ENCODE measurements around the gene PTGES. TPM values are rescaled to one million over a fixed set of nuclear protein-coding genes. Genes with fewer than 3 reads are reported as not detected.

The PTGES gene
- total RNA-seq, 3 donors from 2014 or later: not detected

- no peaks in the 10 kb centered on the region for H3K36me3 Mint-ChIP-seq (ENCODE audit: insufficient read depth)
- DNase-seq (no peak), ATAC-seq (no peak)
- H3K27me3 Mint-ChIP-seq (ENCODE audit: low read depth): peaks cover 16% of the 10 kb centered on the region
- no peaks in the 10 kb centered on the region for H3K4me1 Mint-ChIP-seq (ENCODE audit: low read depth)
- no peak overlapping the region for H3K4me3 Mint-ChIP-seq
- H3K9me3 Mint-ChIP-seq: no peaks in the 10 kb centered on the region
These were observed 48.0 kb downstream of the PTGES start for GRCh38 chr9:129704807-129705206.

DNA sequence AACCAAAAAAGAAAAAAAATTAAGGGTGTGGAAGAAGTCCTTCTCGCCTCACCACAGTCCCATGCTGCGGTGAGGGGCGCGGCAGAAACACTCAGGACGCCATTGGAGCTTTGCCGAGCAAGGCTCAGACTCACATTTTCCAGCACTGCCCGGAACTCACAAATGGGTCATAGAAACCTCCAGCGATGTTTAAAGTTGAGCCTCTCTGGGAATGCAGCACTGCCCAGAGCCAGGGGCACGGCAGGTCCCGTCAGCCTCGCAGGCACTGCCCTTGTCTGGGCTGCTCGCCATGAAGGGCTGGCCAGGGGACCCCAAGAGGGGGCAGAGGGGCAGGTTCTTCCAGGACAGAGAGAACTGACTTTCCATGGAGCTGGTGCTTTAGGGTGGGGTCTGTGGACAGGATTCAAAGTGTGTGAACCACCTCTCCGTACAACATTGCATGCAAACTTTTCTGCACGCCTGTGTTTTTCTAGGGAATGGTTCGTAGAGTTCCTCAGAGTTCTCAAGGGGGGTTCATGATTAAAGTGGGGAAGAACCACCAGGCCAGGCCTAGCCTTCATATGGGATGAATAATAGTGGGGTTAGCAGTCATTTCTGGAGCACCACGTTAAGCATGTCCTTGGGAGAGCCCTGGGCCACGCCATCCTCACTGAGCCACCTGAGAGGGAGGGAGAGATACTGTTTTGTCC, 49.0 kb downstream of the PTGES start:
- no peak for ATAC-seq

DNA sequence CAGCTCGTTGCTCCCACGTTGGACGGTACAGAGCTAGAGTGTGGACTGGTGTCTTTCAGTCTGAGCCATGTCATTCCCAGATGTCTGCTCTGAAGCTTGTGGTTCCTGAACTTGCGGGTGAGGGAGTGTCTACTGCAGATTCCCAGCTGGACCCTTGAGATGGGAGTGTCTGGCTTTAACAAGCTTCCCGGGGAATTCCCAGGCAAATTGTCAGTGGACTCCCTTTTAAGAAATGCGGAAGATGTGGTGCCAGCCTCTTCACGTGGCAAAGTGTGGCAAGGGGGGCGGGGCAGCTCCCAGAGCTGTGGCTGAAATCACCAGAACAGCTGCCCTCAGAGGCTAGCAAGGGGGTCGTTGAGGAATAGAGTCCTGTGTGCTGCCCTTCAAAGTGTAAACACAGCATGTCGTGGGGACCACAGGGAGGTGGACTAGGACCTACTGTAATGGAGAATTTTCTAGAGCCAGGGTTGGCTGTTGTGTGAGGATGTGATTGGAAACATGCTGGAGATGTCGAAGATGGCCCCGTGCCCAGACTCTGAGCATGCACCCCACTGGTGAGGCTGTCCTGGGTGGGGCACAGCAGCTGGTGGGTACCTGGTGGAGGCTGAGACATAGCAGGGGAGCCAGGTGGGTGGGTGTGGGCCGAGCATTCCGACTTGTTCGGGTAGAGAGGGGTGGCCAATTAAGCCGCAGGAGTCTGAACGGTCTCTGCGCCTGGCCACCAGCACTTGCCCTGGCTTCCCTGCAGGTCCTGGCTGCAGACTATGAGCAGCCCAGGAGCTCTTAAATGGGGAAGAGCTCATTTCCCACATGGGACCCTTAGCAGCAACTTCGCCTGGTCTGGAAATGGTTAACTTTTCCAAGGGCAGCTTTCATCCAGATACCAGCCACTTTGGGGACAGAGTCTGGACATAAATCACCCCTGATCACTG, 50.0 kb downstream of the PTGES start:
- Mint-ChIP-seq H3K4me1 (ENCODE audit: low read depth) (no peaks in the 10 kb centered on the region), H3K4me3 (no peak overlapping the region), H3K9me3 (no peaks in the 10 kb centered on the region), H3K27me3 (ENCODE audit: low read depth) (peaks cover 31% of the 10 kb centered on the region), H3K36me3 (ENCODE audit: insufficient read depth) (no peaks in the 10 kb centered on the region)
- no peak for ATAC-seq
- DNase-seq: no peak

More for the DNA sequence above, 49.0 kb downstream of the PTGES start:
- Mint-ChIP-seq H3K36me3 (ENCODE audit: insufficient read depth) (no peaks in the 10 kb centered on the region), H3K9me3 (no peaks in the 10 kb centered on the region), H3K4me1 (ENCODE audit: low read depth) (no peaks in the 10 kb centered on the region), H3K27me3 (ENCODE audit: low read depth) (peaks cover 24% of the 10 kb centered on the region), H3K4me3 (no peak overlapping the region)
- no peak for DNase-seq

DNA sequence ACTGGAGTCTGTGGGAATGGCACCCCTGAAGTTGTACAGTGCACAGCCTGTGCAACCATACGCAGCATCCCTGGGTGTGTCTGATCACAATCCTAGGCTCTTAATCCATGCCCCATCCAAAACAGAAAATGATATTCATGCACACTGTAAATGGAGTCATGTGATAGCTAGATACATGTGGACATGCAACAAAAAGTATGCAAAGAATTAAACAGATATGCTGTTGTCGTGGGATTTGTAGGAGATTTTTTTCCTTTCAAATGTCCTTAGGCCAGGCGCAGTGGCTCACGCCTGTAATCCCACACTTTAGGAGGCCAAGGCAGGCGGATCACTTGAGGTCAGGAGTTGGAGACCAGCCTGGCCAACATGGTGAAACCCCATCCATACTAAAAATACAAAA, 51.3 kb downstream of the PTGES start:
- Mint-ChIP-seq H3K27me3 (ENCODE audit: low read depth) (peaks cover 36% of the 10 kb centered on the region), H3K36me3 (ENCODE audit: insufficient read depth) (no peaks in the 10 kb centered on the region), H3K9me3 (no peaks in the 10 kb centered on the region), H3K4me3 (no peak overlapping the region), H3K4me1 (ENCODE audit: low read depth) (peaks cover 3% of the 10 kb centered on the region)
- DNase-seq (no peak), ATAC-seq (no peak)

DNA sequence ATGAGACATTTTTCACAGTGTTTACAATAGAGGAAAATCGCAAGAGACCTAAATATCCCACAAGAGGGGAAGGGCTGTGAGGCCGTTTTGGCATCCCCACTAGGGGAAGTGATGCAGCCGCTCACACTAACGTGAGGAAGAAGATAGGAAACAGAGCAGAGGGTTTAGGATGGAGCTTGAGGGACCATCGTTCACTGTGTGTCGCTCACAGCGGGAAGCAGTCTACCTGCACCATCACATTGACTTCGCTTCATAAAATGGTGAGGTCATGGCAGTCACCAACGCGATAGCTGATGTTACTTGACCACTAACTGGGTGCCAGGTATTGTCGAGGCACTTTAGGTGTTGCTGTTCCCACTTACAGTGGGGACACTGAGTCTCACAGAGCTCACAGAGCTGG, 51.8 kb downstream of the PTGES start:
- H3K4me3 Mint-ChIP-seq: no peak overlapping the region
- H3K36me3 Mint-ChIP-seq (ENCODE audit: insufficient read depth): no peaks in the 10 kb centered on the region
- peaks cover 41% of the 10 kb centered on the region for H3K27me3 Mint-ChIP-seq (ENCODE audit: low read depth)
- H3K4me1 Mint-ChIP-seq (ENCODE audit: low read depth): peaks cover 3% of the 10 kb centered on the region
- H3K9me3 Mint-ChIP-seq: no peaks in the 10 kb centered on the region
- ATAC-seq (no peak), DNase-seq (no peak)

GRCh38 chr9:129698254-129698757, 54.5 kb downstream of the PTGES start:
- no peak for DNase-seq
- H3K4me3 Mint-ChIP-seq: peak overlapping the region; percentile 38
- no peaks in the 10 kb centered on the region for H3K36me3 Mint-ChIP-seq (ENCODE audit: insufficient read depth)
- peaks cover 3% of the 10 kb centered on the region for H3K4me1 Mint-ChIP-seq (ENCODE audit: low read depth)
- no peaks in the 10 kb centered on the region for H3K9me3 Mint-ChIP-seq
- H3K27me3 Mint-ChIP-seq (ENCODE audit: low read depth): peaks cover 60% of the 10 kb centered on the region
- ATAC-seq: peak; percentile 16 to 29

- peak; percentile 26 for DNase-seq
- peak overlapping the region; percentile 54 for H3K4me3 Mint-ChIP-seq
These were observed 55.1 kb downstream of the PTGES start for GRCh38 chr9:129697656-129698253.

GRCh38 chr9:129696944-129697655, 55.7 kb downstream of the PTGES start:
- Mint-ChIP-seq H3K27me3 (ENCODE audit: low read depth) (peaks cover 54% of the 10 kb centered on the region), H3K36me3 (ENCODE audit: insufficient read depth) (no peaks in the 10 kb centered on the region), H3K9me3 (no peaks in the 10 kb centered on the region)

More at GRCh38 chr9:129697656-129698253, 55.1 kb downstream of the PTGES start:
- peak; percentile 73 to 74 for ATAC-seq
- H3K9me3 Mint-ChIP-seq: no peaks in the 10 kb centered on the region
- no peaks in the 10 kb centered on the region for H3K36me3 Mint-ChIP-seq (ENCODE audit: insufficient read depth)
- H3K4me1 Mint-ChIP-seq (ENCODE audit: low read depth): peaks cover 3% of the 10 kb centered on the region
- peaks cover 59% of the 10 kb centered on the region for H3K27me3 Mint-ChIP-seq (ENCODE audit: low read depth)

GRCh38 chr9:129695870-129696269, 57.0 kb downstream of the PTGES start:
- Mint-ChIP-seq H3K4me3 (no peak overlapping the region), H3K9me3 (no peaks in the 10 kb centered on the region), H3K27me3 (ENCODE audit: low read depth) (peaks cover 49% of the 10 kb centered on the region), H3K36me3 (ENCODE audit: insufficient read depth) (no peaks in the 10 kb centered on the region), H3K4me1 (ENCODE audit: low read depth) (peaks cover 3% of the 10 kb centered on the region)
- DNase-seq (no peak), ATAC-seq (no peak)

More at GRCh38 chr9:129696944-129697655, 55.7 kb downstream of the PTGES start:
- ATAC-seq (peak; percentile 69 to 78), DNase-seq (no peak)
- Mint-ChIP-seq H3K4me1 (ENCODE audit: low read depth) (peaks cover 3% of the 10 kb centered on the region), H3K4me3 (peak overlapping the region; percentile 72)

DNA sequence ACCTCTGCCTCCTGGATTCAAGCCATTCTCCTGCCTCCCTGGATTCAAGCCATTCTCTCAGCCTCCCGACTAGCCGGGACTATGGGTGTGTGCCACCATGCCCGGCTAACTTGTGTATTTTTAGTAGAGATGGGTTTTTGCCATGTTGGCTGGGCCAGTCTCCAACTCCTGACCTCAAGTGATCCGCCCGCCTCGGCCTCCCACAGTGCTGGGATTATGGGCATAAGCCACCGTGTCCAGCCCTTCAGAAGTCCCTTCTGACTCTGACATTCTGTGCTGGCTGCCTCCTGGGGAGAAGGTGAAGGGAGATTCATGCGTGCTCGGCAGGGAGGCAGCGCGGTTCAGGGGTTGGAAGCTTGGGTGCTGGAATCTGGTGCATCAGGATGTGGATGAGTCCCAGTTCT, 58.6 kb downstream of the PTGES start:
- Mint-ChIP-seq H3K4me1 (ENCODE audit: low read depth) (peaks cover 3% of the 10 kb centered on the region), H3K27me3 (ENCODE audit: low read depth) (peaks cover 39% of the 10 kb centered on the region), H3K36me3 (ENCODE audit: insufficient read depth) (no peaks in the 10 kb centered on the region), H3K4me3 (no peak overlapping the region), H3K9me3 (no peaks in the 10 kb centered on the region)
- ATAC-seq (no peak), DNase-seq (no peak)

DNA sequence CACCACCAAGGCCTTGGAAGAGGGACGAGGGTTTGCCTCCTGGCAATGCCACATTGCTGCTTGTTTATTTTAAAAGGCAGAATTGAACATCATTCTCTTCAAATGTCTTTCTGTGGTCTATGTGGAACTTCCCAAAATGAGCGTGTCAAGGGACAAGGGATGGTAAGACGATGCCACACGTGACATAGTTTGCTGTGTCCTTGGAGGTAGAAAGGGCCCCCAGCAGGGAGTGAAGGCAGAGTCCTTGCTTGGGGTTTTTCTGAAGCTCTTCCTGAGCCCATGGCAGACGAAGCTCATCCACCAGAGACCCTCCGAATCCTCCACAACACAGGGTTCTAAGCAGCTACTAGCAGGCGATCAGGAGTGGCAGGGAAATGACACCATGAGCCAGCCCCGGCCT, 59.1 kb downstream of the PTGES start:
- ATAC-seq (no peak), DNase-seq (no peak)
- peaks cover 3% of the 10 kb centered on the region for H3K4me1 Mint-ChIP-seq (ENCODE audit: low read depth)
- H3K4me3 Mint-ChIP-seq: no peak overlapping the region
- H3K27me3 Mint-ChIP-seq (ENCODE audit: low read depth): peaks cover 35% of the 10 kb centered on the region
- no peaks in the 10 kb centered on the region for H3K9me3 Mint-ChIP-seq
- no peaks in the 10 kb centered on the region for H3K36me3 Mint-ChIP-seq (ENCODE audit: insufficient read depth)

DNA sequence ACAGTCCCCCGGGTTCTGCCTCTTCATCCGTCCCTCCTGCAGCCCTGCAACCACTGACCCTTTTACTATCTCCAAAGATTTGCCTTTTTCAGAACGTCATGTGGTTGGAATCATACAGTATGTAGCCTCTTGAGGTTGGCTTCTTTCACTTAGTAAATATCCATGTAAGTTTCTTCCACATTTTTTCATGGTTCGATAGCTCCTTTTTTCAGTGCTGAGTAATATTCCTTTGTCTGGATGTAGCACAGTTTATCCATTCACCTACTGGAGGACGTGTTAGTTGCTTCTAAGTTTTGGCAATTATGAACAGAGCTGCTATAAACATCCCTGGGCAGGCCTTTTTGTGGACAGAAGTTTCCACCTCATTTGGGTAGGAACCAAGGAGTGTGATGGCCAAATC, 60.3 kb downstream of the PTGES start:
- DNase-seq (no peak), ATAC-seq (no peak)
- Mint-ChIP-seq H3K27me3 (ENCODE audit: low read depth) (peaks cover 29% of the 10 kb centered on the region), H3K36me3 (ENCODE audit: insufficient read depth) (no peaks in the 10 kb centered on the region), H3K4me3 (no peak overlapping the region), H3K9me3 (no peaks in the 10 kb centered on the region), H3K4me1 (ENCODE audit: low read depth) (peaks cover 3% of the 10 kb centered on the region)

Data from activated T-cell treated with anti-CD3 and anti-CD28 coated beads, Interleukin-2, amount 50 U/mL, for 4 hours (primary cell).